Stimulated activated CD8-positive, alpha-beta memory T cell treated with anti-CD3 and anti-CD28 coated beads, Interleukin-4, amount 100 ng/mL, for 1 hour (primary cell): ENCODE measurements around the gene CFAP97D2.

Source experiments
- DNase-seq, 2 donors: peaks; one replicate each; pipeline ENCODE4 v3.0.0-alpha.2; 2020; ENCODE audit warnings: low read depth in 2 of 2, low spot score in 1 of 2

CFAP97D2 gene

GRCh38 chr13:114264886-114265611 lies 86.0 kb downstream of the CFAP97D2 start:
- no peak for DNase-seq

- no peak for DNase-seq
These were observed 87.2 kb downstream of the CFAP97D2 start for GRCh38 chr13:114266241-114266640.

GRCh38 chr13:114268344-114269280 lies 89.6 kb downstream of the CFAP97D2 start:
- no peak for DNase-seq

- no peak for DNase-seq
These were observed 90.3 kb downstream of the CFAP97D2 start for GRCh38 chr13:114269281-114269770.
